HEK293 (cell line): ENCODE data around the gene MATN3.

Source experiments
- CTCF ChIA-PET: fragments of 350-600 bp; formaldehyde crosslinking; extraction: SDS; loops from one replicate; lab custom pipeline; 2021; ENCODE audit warnings: antibody characterized with exemption; lab: Yijun Ruan, JAX
- POLR2A ChIA-PET: fragments of 300-600 bp; formaldehyde crosslinking; extraction: SDS; loops from one replicate; lab custom pipeline; 2020; ENCODE audit warnings: antibody characterized with exemption, inconsistent platforms; lab: Yijun Ruan, JAX
- H3K27ac ChIP-seq: fragments of 200-500 bp; sonication (Bioruptor generic); 2 replicates; pipeline ENCODE4 v1.5.1; 2014; ENCODE audit warnings: low read depth, low read length, control low read depth, inconsistent platforms; ENCODE audit errors: extremely low read depth
- H3K36me3 ChIP-seq, 2 experiments: fragments of 200-500 bp in 1 of 2; sonication (Bioruptor generic) in 1 of 2; 1 replicate in 1 of 2; 2 replicates in 1 of 2; pipeline ENCODE4 v1.5.1; 2014 to 2017; ENCODE audit warnings: inconsistent platforms in 2 of 2, low read length in 2 of 2; ENCODE audit not compliant: control insufficient read depth in 2 of 2, insufficient read depth in 1 of 2
- H3K4me1 ChIP-seq: fragments of 200-500 bp; sonication (Bioruptor generic); 2 replicates; pipeline ENCODE4 v1.5.1; 2014; ENCODE audit warnings: mild to moderate bottlenecking, low read length, inconsistent platforms; ENCODE audit not compliant: control insufficient read depth, insufficient read depth
- H3K4me3 ChIP-seq: 2 replicates; pipeline ENCODE4 v1.5.1; 2011; ENCODE audit warnings: low read depth, mild to moderate bottlenecking, control low read depth, low read length, moderate library complexity
- H3K9me3 ChIP-seq: fragments of 200-500 bp; sonication (Bioruptor generic); 2 replicates; pipeline ENCODE4 v1.5.1; 2014; ENCODE audit warnings: low read depth, low read length, inconsistent platforms; ENCODE audit not compliant: control insufficient read depth, insufficient read depth
- FEZF1 ChIP-seq: fragments of 450-650 bp; formaldehyde crosslinking; IDR thresholded peaks from 2 replicates; pipeline ENCODE4 v1.5.1; 2016; ENCODE audit warnings: missing biosample characterization, missing genetic modification characterization
- SETDB1 ChIP-seq: IDR thresholded peaks from one replicate; pipeline ENCODE4 v1.6.1; 2017; ENCODE audit warnings: mild to moderate bottlenecking, low read length, moderate library complexity, mixed read lengths; ENCODE audit not compliant: insufficient read length
- ZNF266 ChIP-seq: fragments of 450-650 bp; formaldehyde crosslinking; IDR thresholded peaks from 2 replicates; pipeline ENCODE4 v1.5.1; 2016; ENCODE audit warnings: missing biosample characterization, missing genetic modification characterization, low read depth
- ZNF549 ChIP-seq: fragments of 450-650 bp; IDR thresholded peaks from 2 replicates; pipeline ENCODE4 v1.5.1; 2018; ENCODE audit warnings: missing biosample characterization, missing genetic modification characterization, mild to moderate bottlenecking, inconsistent platforms, moderate library complexity
- ZNF776 ChIP-seq: fragments of 450-650 bp; formaldehyde crosslinking; IDR thresholded peaks from 2 replicates; pipeline ENCODE4 v1.5.0; 2017; ENCODE audit warnings: missing biosample characterization, missing genetic modification characterization, borderline replicate concordance
- ZNF830 ChIP-seq: fragments of 450-650 bp; IDR thresholded peaks from 2 replicates; pipeline ENCODE4 v1.5.0; 2018; ENCODE audit warnings: missing biosample characterization, missing genetic modification characterization, low read depth, mild to moderate bottlenecking, moderate library complexity
- ZSCAN23 ChIP-seq: fragments of 450-650 bp; formaldehyde crosslinking; IDR thresholded peaks from 2 replicates; pipeline ENCODE4 v1.5.1; 2016; ENCODE audit warnings: missing biosample characterization, missing genetic modification characterization
- TF ChIP-seq, protein P1 (sequence below): fragments of 450-650 bp; formaldehyde crosslinking; IDR thresholded peaks from 2 replicates; pipeline ENCODE4 v1.5.1; 2016; ENCODE audit warnings: missing biosample characterization, missing genetic modification characterization
- TF ChIP-seq, protein P2 (sequence below): fragments of 450-650 bp; formaldehyde crosslinking; IDR thresholded peaks from 2 replicates; pipeline ENCODE4 v1.5.1; 2016; ENCODE audit warnings: missing biosample characterization, missing genetic modification characterization
- TF ChIP-seq, protein P3 (sequence below): fragments of 450-650 bp; formaldehyde crosslinking; IDR thresholded peaks from 2 replicates; pipeline ENCODE4 v1.5.1; 2016; ENCODE audit warnings: missing biosample characterization, missing genetic modification characterization
- TF ChIP-seq, protein P4 (sequence below): fragments of 450-650 bp; formaldehyde crosslinking; IDR thresholded peaks from 2 replicates; pipeline ENCODE4 v1.5.1; 2017; ENCODE audit warnings: missing biosample characterization, missing genetic modification characterization

Gene MATN3

DNA sequence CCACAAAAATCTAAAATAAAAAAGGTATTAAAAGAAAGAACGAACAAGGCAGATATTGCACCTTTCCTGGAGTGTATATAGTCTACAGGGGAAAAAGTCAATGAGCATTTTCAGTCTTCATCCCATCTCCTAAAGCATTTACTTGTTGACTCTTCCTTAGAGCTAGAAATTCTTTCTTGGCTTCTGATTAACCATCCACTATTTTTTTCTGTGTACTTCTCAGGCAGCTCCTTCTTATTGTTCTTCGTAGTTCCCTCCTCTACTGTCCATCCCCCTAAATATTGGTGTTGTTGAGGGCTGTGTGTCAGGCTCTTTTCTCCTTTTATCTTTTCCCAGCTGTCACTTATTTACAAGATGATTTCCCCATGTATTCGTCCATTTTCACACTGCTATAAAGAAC, 42.5 kb upstream of the MATN3 start:
- TF ChIP-seq, protein P1, sequence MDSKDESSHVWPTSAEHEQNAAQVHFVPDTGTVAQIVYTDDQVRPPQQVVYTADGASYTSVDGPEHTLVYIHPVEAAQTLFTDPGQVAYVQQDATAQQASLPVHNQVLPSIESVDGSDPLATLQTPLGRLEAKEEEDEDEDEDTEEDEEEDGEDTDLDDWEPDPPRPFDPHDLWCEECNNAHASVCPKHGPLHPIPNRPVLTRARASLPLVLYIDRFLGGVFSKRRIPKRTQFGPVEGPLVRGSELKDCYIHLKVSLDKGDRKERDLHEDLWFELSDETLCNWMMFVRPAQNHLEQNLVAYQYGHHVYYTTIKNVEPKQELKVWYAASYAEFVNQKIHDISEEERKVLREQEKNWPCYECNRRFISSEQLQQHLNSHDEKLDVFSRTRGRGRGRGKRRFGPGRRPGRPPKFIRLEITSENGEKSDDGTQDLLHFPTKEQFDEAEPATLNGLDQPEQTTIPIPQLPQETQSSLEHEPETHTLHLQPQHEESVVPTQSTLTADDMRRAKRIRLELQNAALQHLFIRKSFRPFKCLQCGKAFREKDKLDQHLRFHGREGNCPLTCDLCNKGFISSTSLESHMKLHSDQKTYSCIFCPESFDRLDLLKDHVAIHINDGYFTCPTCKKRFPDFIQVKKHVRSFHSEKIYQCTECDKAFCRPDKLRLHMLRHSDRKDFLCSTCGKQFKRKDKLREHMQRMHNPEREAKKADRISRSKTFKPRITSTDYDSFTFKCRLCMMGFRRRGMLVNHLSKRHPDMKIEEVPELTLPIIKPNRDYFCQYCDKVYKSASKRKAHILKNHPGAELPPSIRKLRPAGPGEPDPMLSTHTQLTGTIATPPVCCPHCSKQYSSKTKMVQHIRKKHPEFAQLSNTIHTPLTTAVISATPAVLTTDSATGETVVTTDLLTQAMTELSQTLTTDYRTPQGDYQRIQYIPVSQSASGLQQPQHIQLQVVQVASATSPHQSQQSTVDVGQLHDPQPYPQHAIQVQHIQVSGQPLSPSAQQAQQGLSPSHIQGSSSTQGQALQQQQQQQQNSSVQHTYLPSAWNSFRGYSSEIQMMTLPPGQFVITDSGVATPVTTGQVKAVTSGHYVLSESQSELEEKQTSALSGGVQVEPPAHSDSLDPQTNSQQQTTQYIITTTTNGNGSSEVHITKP (tag by site-specific recombination): no peak
- no peak for TF ChIP-seq ZNF776 (tag by site-specific recombination)
- TF ChIP-seq, protein P2, sequence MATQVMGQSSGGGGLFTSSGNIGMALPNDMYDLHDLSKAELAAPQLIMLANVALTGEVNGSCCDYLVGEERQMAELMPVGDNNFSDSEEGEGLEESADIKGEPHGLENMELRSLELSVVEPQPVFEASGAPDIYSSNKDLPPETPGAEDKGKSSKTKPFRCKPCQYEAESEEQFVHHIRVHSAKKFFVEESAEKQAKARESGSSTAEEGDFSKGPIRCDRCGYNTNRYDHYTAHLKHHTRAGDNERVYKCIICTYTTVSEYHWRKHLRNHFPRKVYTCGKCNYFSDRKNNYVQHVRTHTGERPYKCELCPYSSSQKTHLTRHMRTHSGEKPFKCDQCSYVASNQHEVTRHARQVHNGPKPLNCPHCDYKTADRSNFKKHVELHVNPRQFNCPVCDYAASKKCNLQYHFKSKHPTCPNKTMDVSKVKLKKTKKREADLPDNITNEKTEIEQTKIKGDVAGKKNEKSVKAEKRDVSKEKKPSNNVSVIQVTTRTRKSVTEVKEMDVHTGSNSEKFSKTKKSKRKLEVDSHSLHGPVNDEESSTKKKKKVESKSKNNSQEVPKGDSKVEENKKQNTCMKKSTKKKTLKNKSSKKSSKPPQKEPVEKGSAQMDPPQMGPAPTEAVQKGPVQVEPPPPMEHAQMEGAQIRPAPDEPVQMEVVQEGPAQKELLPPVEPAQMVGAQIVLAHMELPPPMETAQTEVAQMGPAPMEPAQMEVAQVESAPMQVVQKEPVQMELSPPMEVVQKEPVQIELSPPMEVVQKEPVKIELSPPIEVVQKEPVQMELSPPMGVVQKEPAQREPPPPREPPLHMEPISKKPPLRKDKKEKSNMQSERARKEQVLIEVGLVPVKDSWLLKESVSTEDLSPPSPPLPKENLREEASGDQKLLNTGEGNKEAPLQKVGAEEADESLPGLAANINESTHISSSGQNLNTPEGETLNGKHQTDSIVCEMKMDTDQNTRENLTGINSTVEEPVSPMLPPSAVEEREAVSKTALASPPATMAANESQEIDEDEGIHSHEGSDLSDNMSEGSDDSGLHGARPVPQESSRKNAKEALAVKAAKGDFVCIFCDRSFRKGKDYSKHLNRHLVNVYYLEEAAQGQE (tag by site-specific recombination): no peak
- no peak for TF ChIP-seq ZNF266 (tag by site-specific recombination)
- no peak for TF ChIP-seq FEZF1 (tag by site-specific recombination)
- TF ChIP-seq ZNF830 (tag by site-specific recombination): no peak
- TF ChIP-seq ZSCAN23 (tag by site-specific recombination): no peak
- TF ChIP-seq ZNF549 (tag by site-specific recombination): no peak
- Histone ChIP-seq H3K4me3 (no peak overlapping the region), H3K9me3 (no peaks in the 10 kb centered on the region), H3K36me3 (no peaks in the 10 kb centered on the region), H3K27ac (no peak overlapping the region), H3K4me1 (no peaks in the 10 kb centered on the region; the same call in 1 of the 2 replicates)
- ChIA-PET CTCF (interaction anchor here (0.6 to 1.4 kb wide), 6 partner anchors 39 to 839 kb away, joined by 3 to 8 read pairs (median 4); no protein-coding TSS in a partner anchor), POLR2A (no interaction called here)

DNA sequence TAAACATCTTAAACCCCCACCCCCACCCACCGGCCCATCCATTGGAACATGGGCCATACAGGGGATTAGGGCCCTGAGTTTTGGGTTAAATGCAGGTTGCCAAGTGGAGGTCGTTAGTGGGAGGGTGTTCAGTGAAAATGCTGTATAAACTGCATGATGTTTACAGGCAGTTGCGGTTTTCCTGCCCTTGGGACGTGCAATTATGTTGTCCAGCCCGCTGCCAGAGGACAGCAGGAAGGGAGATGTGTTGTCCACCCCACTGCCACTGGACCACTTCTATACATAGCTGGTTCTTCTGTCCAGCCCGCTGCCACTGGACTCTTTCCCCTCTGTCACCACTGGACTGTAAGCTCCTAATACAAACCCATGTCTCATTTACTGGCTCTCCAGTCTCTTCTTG, 41.7 kb upstream of the MATN3 start:
- ChIA-PET POLR2A (no interaction called here), CTCF (interaction anchor here (0.6 to 1.4 kb wide), 5 partner anchors 36 to 517 kb away, joined by 3 to 8 read pairs (median 3); no protein-coding TSS in a partner anchor)
- no peaks in the 10 kb centered on the region for H3K36me3 ChIP-seq
- H3K4me1 ChIP-seq: no peaks in the 10 kb centered on the region; the same call in none of the 2 replicates
- no peaks in the 10 kb centered on the region for H3K9me3 ChIP-seq
- H3K27ac ChIP-seq: no peak overlapping the region
- no peak for TF ChIP-seq SETDB1
- TF ChIP-seq, protein P3, sequence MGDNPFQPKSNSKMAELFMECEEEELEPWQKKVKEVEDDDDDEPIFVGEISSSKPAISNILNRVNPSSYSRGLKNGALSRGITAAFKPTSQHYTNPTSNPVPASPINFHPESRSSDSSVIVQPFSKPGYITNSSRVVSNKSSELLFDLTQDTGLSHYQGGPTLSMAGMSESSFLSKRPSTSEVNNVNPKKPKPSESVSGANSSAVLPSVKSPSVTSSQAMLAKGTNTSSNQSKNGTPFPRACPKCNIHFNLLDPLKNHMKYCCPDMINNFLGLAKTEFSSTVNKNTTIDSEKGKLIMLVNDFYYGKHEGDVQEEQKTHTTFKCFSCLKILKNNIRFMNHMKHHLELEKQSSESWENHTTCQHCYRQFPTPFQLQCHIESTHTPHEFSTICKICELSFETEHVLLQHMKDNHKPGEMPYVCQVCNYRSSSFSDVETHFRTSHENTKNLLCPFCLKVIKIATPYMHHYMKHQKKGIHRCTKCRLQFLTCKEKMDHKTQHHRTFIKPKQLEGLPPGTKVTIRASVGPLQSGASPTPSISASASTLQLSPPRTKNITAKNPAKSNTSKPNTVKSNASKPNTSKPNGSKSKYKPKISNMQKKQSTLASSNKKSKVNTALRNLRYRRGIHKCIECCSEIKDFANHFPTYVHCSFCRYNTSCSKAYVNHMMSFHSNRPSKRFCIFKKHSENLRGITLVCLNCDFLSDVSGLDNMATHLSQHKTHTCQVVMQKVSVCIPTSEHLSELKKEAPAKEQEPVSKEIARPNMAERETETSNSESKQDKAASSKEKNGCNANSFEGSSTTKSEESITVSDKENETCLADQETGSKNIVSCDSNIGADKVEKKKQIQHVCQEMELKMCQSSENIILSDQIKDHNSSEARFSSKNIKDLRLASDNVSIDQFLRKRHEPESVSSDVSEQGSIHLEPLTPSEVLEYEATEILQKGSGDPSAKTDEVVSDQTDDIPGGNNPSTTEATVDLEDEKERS: no peak
- TF ChIP-seq, protein P4, sequence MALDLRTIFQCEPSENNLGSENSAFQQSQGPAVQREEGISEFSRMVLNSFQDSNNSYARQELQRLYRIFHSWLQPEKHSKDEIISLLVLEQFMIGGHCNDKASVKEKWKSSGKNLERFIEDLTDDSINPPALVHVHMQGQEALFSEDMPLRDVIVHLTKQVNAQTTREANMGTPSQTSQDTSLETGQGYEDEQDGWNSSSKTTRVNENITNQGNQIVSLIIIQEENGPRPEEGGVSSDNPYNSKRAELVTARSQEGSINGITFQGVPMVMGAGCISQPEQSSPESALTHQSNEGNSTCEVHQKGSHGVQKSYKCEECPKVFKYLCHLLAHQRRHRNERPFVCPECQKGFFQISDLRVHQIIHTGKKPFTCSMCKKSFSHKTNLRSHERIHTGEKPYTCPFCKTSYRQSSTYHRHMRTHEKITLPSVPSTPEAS (tag by site-specific recombination): no peak
- TF ChIP-seq, all 188 proteins: peak for 0
- H3K4me3 ChIP-seq: no peak overlapping the region
